Omental fat pad (tissue), 4 donors: ENCODE data around the gene GPR12. TPM values are rescaled to one million over a fixed set of nuclear protein-coding genes. Genes with fewer than 3 reads are reported as not detected.

Experiments
- ATAC-seq: fragments of 150-250 bp; one replicate; pipeline ENCODE4 v1.9.1; 2016; ENCODE audit warnings: mild to moderate bottlenecking, moderate library complexity; ENCODE audit not compliant: low FRiP score
- DNase-seq: peaks from one replicate; pipeline ENCODE4 v3.0.0-alpha.2; 2019; ENCODE audit warnings: low spot score
- CTCF ChIP-seq, 3 donors: fragments of 450-650 bp; IDR thresholded peaks; one replicate each; pipeline ENCODE4 v1.5.1; 2016 to 2017; ENCODE audit warnings: antibody characterized with exemption in 3 of 3, mild to moderate bottlenecking in 3 of 3, moderate library complexity in 2 of 3
- total RNA-seq, 4 donors: library from RNA; depleted of rRNA; stranded (reverse); fragments of >200 nt; gene quantifications; one replicate each; pipeline ENCODE4 v1.1.0, GENCODE V29; 2016

GPR12 gene
- total RNA-seq, 4 donors from 2014 or later: 0.06 to 0.32 (median 0.09) TPM; not detected in 1

GRCh38 chr13:26760832-26761582 lies 421 bp upstream of the GPR12 start:
- ATAC-seq: no peak
- no peak for DNase-seq

DNA sequence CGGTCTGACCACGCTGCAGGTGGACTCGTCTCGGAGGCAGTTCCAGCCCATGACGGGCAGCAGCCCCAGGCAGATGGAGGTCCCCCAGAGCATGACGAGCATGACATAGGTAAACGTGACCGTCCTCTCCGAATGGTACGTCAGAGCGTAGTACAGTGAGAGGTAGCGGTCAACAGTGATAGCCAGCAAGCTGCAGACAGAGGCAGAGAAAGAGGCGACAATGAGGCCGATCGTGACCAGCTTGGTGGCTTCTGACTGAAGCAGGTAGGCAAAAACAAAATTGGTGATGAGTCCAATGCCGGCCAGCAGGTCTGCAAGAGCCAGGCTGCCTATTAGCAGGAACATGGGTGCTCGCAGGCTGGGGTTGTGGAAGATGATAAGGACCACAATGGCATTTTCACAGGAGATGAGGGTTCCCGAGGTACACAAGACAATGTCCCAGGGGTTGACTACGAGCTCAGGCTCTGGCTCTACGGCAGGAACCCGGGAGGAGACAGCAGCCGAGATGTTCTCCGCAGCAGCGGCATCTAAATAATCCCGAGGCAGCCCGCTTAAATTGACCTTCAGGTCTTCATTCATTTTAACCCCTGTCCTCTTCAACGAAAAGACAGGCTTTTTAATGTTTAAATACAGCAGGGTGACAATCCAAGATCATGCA lies 1.2 kb downstream of the GPR12 start:
- ATAC-seq: no peak

More at GRCh38 chr13:26760832-26761582, 421 bp upstream of the GPR12 start:
- TF ChIP-seq CTCF (IDR thresholded peaks at IDR 0.05): no peak

GRCh38 chr13:26758496-26759157 lies 2.0 kb downstream of the GPR12 start:
- DNase-seq (no peak), ATAC-seq (no peak)
- TF ChIP-seq CTCF (IDR thresholded peaks at IDR 0.05): no peak

More for the DNA sequence above, 1.2 kb downstream of the GPR12 start:
- no peak for DNase-seq
- no peak for TF ChIP-seq CTCF (IDR thresholded peaks at IDR 0.05)

DNA sequence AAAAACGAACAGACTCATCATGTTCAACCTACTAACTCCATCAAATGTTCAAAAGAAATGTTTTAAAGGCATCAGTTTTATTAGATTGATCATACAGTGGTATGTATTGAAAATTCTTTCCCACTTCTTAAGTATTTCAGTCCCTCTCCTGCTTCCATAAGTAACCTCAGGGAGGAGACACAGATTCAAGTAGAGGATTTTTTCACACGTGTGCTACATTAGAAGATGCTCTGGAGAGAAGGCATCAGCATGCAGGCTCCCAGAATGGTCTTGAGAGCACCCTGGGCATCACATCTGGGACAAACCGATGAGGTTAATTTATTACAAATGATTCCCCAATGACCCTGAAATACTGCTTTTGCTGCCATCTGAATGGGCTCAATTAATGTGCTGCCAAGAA lies 3.6 kb downstream of the GPR12 start:
- ATAC-seq (no peak), DNase-seq (no peak)
- no peak for TF ChIP-seq CTCF (IDR thresholded peaks at IDR 0.05)

DNA sequence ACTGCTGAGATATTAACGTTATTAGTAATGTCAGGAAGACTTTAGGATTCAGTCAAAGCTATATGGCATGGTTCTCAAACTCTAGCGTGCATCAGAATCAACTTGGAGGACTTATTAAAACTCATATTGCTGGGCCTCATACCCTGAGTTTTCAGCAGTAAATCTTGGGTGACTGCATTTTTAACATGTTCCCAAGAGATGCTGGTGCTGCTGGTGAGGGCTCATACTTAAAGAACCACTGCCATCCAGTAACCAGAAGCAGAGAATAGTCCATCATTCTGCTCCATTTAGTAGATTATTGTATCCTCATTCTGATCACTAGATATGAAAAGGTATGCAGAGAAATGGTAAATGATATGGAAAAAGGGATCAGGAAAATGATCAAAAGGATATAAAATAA lies 7.9 kb downstream of the GPR12 start:
- ATAC-seq (no peak), DNase-seq (no peak)
- TF ChIP-seq CTCF (IDR thresholded peaks at IDR 0.05): no peak

DNA sequence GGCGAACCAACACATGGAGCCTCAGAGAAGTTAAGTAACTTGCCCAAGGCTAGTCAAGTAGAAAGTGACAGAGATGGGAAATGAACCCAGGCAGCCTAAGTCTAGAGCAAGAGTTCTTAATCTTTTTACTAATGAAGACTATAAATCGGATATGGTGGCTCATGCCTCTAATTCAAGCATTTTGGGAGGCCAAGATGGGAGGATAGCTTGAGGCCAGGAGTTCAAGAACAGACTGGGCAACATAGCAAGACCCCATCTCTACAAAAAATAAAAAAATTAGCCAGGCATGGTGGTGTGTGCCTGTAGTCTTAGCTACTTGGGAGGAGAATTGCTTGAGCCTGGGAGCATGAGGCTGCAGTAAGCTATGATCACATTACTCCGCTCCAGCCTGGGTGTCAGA lies 10.7 kb downstream of the GPR12 start:
- no peak for TF ChIP-seq CTCF (IDR thresholded peaks at IDR 0.05)
- ATAC-seq (no peak), DNase-seq (no peak)
